ENCODE results near the gene PIGL.
"Not testable (repeated sequence)": the region's sequence is repeated elsewhere in the genome, so short reads cannot be mapped to it uniquely, and the experiment has no call there.

The PIGL gene

GRCh38 chr17:16217002-16217635, at the start of gene PIGL:
Gene PIGL, plus strand, starts transcription at chr17:16217210. Its CDS starts 17 bp downstream, at chr17:16217227.
- no peaks in the 10 kb centered on the region for H3K36me3 ChIP-seq (ENCODE audit: control insufficient read depth, insufficient read depth, low read length)
- peaks cover 8% of the 10 kb centered on the region for H3K4me1 ChIP-seq (ENCODE audit: control insufficient read depth, insufficient read depth, low read length)

GRCh38 chr17:16171613-16172012, 45.4 kb upstream of the PIGL start:
- Histone ChIP-seq H3K4me1 (ENCODE audit: control insufficient read depth, insufficient read depth, low read length) (no peaks in the 10 kb centered on the region), H3K36me3 (ENCODE audit: control insufficient read depth, insufficient read depth, low read length) (no peaks in the 10 kb centered on the region), H3K27ac (ENCODE audit: low read depth, low read length) (no peak overlapping the region), H3K4me3 (ENCODE audit: low read length) (no peak overlapping the region), H3K9ac (ENCODE audit: low read length) (no peak overlapping the region), H3K27me3 (ENCODE audit: control insufficient read depth, insufficient read depth, low read length) (no peaks in the 10 kb centered on the region)

More at GRCh38 chr17:16217002-16217635, at the start of gene PIGL:
- Histone ChIP-seq H3K27ac (ENCODE audit: low read depth, low read length) (peak within 1 kb of the TSS; percentile 97), H3K9ac (ENCODE audit: low read length) (peak within 1 kb of the TSS; percentile 66), H3K4me3 (ENCODE audit: low read length) (peak within 1 kb of the TSS; percentile 99), H3K27me3 (ENCODE audit: control insufficient read depth, insufficient read depth, low read length) (no peaks in the 10 kb centered on the region)

- H3K36me3 ChIP-seq (ENCODE audit: control insufficient read depth, insufficient read depth, low read length) = no peaks in the 10 kb centered on the region
- no peak overlapping the region for H3K9ac ChIP-seq (ENCODE audit: low read length)
- H3K27me3 ChIP-seq (ENCODE audit: control insufficient read depth, insufficient read depth, low read length) = no peaks in the 10 kb centered on the region
- no peak overlapping the region for H3K4me3 ChIP-seq (ENCODE audit: low read length)
- no peaks in the 10 kb centered on the region for H3K4me1 ChIP-seq (ENCODE audit: control insufficient read depth, insufficient read depth, low read length)
- no peak overlapping the region for H3K27ac ChIP-seq (ENCODE audit: low read depth, low read length)
Observed at GRCh38 chr17:16178836-16179235, 38.2 kb upstream of the PIGL start.

- Histone ChIP-seq H3K27ac (ENCODE audit: low read depth, low read length) (no peak overlapping the region), H3K9ac (ENCODE audit: low read length) (no peak overlapping the region), H3K4me3 (ENCODE audit: low read length) (no peak overlapping the region), H3K4me1 (ENCODE audit: control insufficient read depth, insufficient read depth, low read length) (no peaks in the 10 kb centered on the region), H3K36me3 (ENCODE audit: control insufficient read depth, insufficient read depth, low read length) (no peaks in the 10 kb centered on the region), H3K27me3 (ENCODE audit: control insufficient read depth, insufficient read depth, low read length) (no peaks in the 10 kb centered on the region)
Observed at GRCh38 chr17:16181581-16181980, 35.4 kb upstream of the PIGL start.

- no peak overlapping the region for H3K27ac ChIP-seq (ENCODE audit: low read depth, low read length)
Observed at GRCh38 chr17:16187642-16188041, 29.4 kb upstream of the PIGL start.

GRCh38 chr17:16189791-16190348, 27.1 kb upstream of the PIGL start:
- no peak overlapping the region for H3K4me3 ChIP-seq (ENCODE audit: low read length)
- no peak overlapping the region for H3K27ac ChIP-seq (ENCODE audit: low read depth, low read length)
- peaks cover 7% of the 10 kb centered on the region for H3K36me3 ChIP-seq (ENCODE audit: control insufficient read depth, insufficient read depth, low read length)
- H3K4me1 ChIP-seq (ENCODE audit: control insufficient read depth, insufficient read depth, low read length) = peaks cover 6% of the 10 kb centered on the region
- H3K27me3 ChIP-seq (ENCODE audit: control insufficient read depth, insufficient read depth, low read length) = no peaks in the 10 kb centered on the region
- H3K9ac ChIP-seq (ENCODE audit: low read length) = no peak overlapping the region

More at GRCh38 chr17:16187642-16188041, 29.4 kb upstream of the PIGL start:
- H3K9ac ChIP-seq (ENCODE audit: low read length) = no peak overlapping the region
- H3K27me3 ChIP-seq (ENCODE audit: control insufficient read depth, insufficient read depth, low read length) = no peaks in the 10 kb centered on the region
- peaks cover 3% of the 10 kb centered on the region for H3K36me3 ChIP-seq (ENCODE audit: control insufficient read depth, insufficient read depth, low read length)
- peaks cover 4% of the 10 kb centered on the region for H3K4me1 ChIP-seq (ENCODE audit: control insufficient read depth, insufficient read depth, low read length)
- no peak overlapping the region for H3K4me3 ChIP-seq (ENCODE audit: low read length)

GRCh38 chr17:16190703-16191360, 26.2 kb upstream of the PIGL start:
- H3K36me3 ChIP-seq (ENCODE audit: control insufficient read depth, insufficient read depth, low read length) = peaks cover 7% of the 10 kb centered on the region
- no peak overlapping the region for H3K27ac ChIP-seq (ENCODE audit: low read depth, low read length)
- no peak overlapping the region for H3K4me3 ChIP-seq (ENCODE audit: low read length)
- H3K27me3 ChIP-seq (ENCODE audit: control insufficient read depth, insufficient read depth, low read length) = no peaks in the 10 kb centered on the region
- H3K4me1 ChIP-seq (ENCODE audit: control insufficient read depth, insufficient read depth, low read length) = peaks cover 6% of the 10 kb centered on the region
- H3K9ac ChIP-seq (ENCODE audit: low read length) = no peak overlapping the region

GRCh38 chr17:16191604-16192003, 25.4 kb upstream of the PIGL start:
- no peak overlapping the region for H3K9ac ChIP-seq (ENCODE audit: low read length)
- H3K27ac ChIP-seq (ENCODE audit: low read depth, low read length) = no peak overlapping the region
- H3K27me3 ChIP-seq (ENCODE audit: control insufficient read depth, insufficient read depth, low read length) = no peaks in the 10 kb centered on the region
- no peak overlapping the region for H3K4me3 ChIP-seq (ENCODE audit: low read length)
- peaks cover 7% of the 10 kb centered on the region for H3K36me3 ChIP-seq (ENCODE audit: control insufficient read depth, insufficient read depth, low read length)
- H3K4me1 ChIP-seq (ENCODE audit: control insufficient read depth, insufficient read depth, low read length) = peaks cover 6% of the 10 kb centered on the region

GRCh38 chr17:16194307-16194835, 22.6 kb upstream of the PIGL start:
- H3K27ac ChIP-seq (ENCODE audit: low read depth, low read length); H3K27me3 ChIP-seq (ENCODE audit: control insufficient read depth, insufficient read depth, low read length); H3K9ac ChIP-seq (ENCODE audit: low read length); H3K4me1 ChIP-seq (ENCODE audit: control insufficient read depth, insufficient read depth, low read length); H3K4me3 ChIP-seq (ENCODE audit: low read length): not testable (repeated sequence)
- H3K36me3 ChIP-seq (ENCODE audit: control insufficient read depth, insufficient read depth, low read length) = peaks cover 11% of the 10 kb centered on the region

GRCh38 chr17:16197276-16197675, 19.7 kb upstream of the PIGL start:
- Histone ChIP-seq H3K27me3 (ENCODE audit: control insufficient read depth, insufficient read depth, low read length) (no peaks in the 10 kb centered on the region), H3K36me3 (ENCODE audit: control insufficient read depth, insufficient read depth, low read length) (peaks cover 7% of the 10 kb centered on the region), H3K4me3 (ENCODE audit: low read length) (no peak overlapping the region), H3K9ac (ENCODE audit: low read length) (no peak overlapping the region), H3K4me1 (ENCODE audit: control insufficient read depth, insufficient read depth, low read length) (peaks cover 3% of the 10 kb centered on the region), H3K27ac (ENCODE audit: low read depth, low read length) (no peak overlapping the region)

GRCh38 chr17:16199093-16199492, 17.9 kb upstream of the PIGL start:
- H3K27ac ChIP-seq (ENCODE audit: low read depth, low read length) = no peak overlapping the region
- peaks cover 3% of the 10 kb centered on the region for H3K36me3 ChIP-seq (ENCODE audit: control insufficient read depth, insufficient read depth, low read length)
- peaks cover 3% of the 10 kb centered on the region for H3K4me1 ChIP-seq (ENCODE audit: control insufficient read depth, insufficient read depth, low read length)
- H3K9ac ChIP-seq (ENCODE audit: low read length) = no peak overlapping the region
- H3K4me3 ChIP-seq (ENCODE audit: low read length) = no peak overlapping the region
- no peaks in the 10 kb centered on the region for H3K27me3 ChIP-seq (ENCODE audit: control insufficient read depth, insufficient read depth, low read length)

- not testable (repeated sequence) for H3K9ac ChIP-seq (ENCODE audit: low read length); H3K36me3 ChIP-seq (ENCODE audit: control insufficient read depth, insufficient read depth, low read length); H3K27ac ChIP-seq (ENCODE audit: low read depth, low read length); H3K27me3 ChIP-seq (ENCODE audit: control insufficient read depth, insufficient read depth, low read length); H3K4me1 ChIP-seq (ENCODE audit: control insufficient read depth, insufficient read depth, low read length); H3K4me3 ChIP-seq (ENCODE audit: low read length)
Observed at GRCh38 chr17:16201693-16202131, 15.3 kb upstream of the PIGL start.
